Hepatocyte (in vitro differentiated cells): Measurements from ENCODE around the gene MBTPS1. TPM values are rescaled to one million over a fixed set of nuclear protein-coding genes. Genes with fewer than 3 reads are reported as not detected.

Source experiments
- DNase-seq: peaks from one replicate; pipeline ENCODE4 v3.0.0-alpha.2; 2016; ENCODE audit warnings: low spot score
- H2AFZ ChIP-seq: fragments of 200-600 bp; sonication (generic); 2 replicates; pipeline ENCODE4 v1.6.0; 2016; ENCODE audit warnings: antibody characterized with exemption, mild to moderate bottlenecking
- H3K27ac ChIP-seq: fragments of 200-600 bp; sonication (generic); 2 replicates; pipeline ENCODE4 v1.5.1; 2016; ENCODE audit warnings: mild to moderate bottlenecking
- H3K27me3 ChIP-seq: fragments of 200-600 bp; sonication (generic); 2 replicates; pipeline ENCODE4 v1.6.1; 2016
- H3K36me3 ChIP-seq: fragments of 200-600 bp; sonication (generic); replicated peaks from 2 replicates; pipeline ENCODE4 v1.5.1; 2016; ENCODE audit warnings: low read depth; ENCODE audit not compliant: insufficient read depth
- H3K4me1 ChIP-seq: fragments of 200-600 bp; sonication (generic); 2 replicates; pipeline ENCODE4 v1.5.1; 2016; ENCODE audit warnings: mild to moderate bottlenecking, moderate library complexity; ENCODE audit not compliant: insufficient read depth
- H3K4me2 ChIP-seq: fragments of 200-600 bp; sonication (generic); 2 replicates; pipeline ENCODE4 v1.6.0; 2016
- H3K4me3 ChIP-seq: fragments of 200-600 bp; sonication (generic); 2 replicates; pipeline ENCODE4 v1.5.1; 2016; ENCODE audit warnings: mild to moderate bottlenecking
- H3K79me2 ChIP-seq: fragments of 200-600 bp; sonication (generic); 2 replicates; pipeline ENCODE4 v1.6.0; 2017; ENCODE audit warnings: mild to moderate bottlenecking
- H3K9me2 ChIP-seq: fragments of 200-600 bp; sonication (generic); replicated peaks from 2 replicates; pipeline ENCODE4 v1.6.0; 2017; ENCODE audit warnings: mild to moderate bottlenecking; ENCODE audit not compliant: insufficient read depth
- H3K9me3 ChIP-seq: fragments of 200-600 bp; sonication (generic); 2 replicates; pipeline ENCODE4 v1.5.1; 2016; ENCODE audit warnings: low read depth, mild to moderate bottlenecking
- H4K20me1 ChIP-seq: fragments of 200-600 bp; sonication (generic); 2 replicates; pipeline ENCODE4 v1.6.0; 2016; ENCODE audit warnings: mild to moderate bottlenecking; ENCODE audit not compliant: insufficient read depth, poor library complexity, severe bottlenecking
- CTCF ChIP-seq: fragments of 200-600 bp; sonication (generic); IDR thresholded peaks from 2 replicates; pipeline ENCODE4 v1.5.1; 2016; ENCODE audit warnings: antibody characterized with exemption, mild to moderate bottlenecking; ENCODE audit not compliant: poor library complexity
- EZH2 ChIP-seq: fragments of 200-600 bp; sonication (generic); IDR thresholded peaks from 2 replicates; pipeline ENCODE4 v1.6.1; 2016; ENCODE audit warnings: antibody characterized with exemption, mild to moderate bottlenecking, borderline replicate concordance
- EZH2phosphoT487 ChIP-seq: fragments of 200-600 bp; sonication (generic); IDR thresholded peaks from one replicate; pipeline ENCODE4 v1.6.1; 2018; ENCODE audit warnings: antibody characterized with exemption, mild to moderate bottlenecking, low read depth, moderate library complexity; ENCODE audit not compliant: unreplicated experiment, severe bottlenecking
- WGBS: methylation state at CpG from one replicate; pipeline ENCODE4 v1.1.6; 2016; ENCODE audit warnings: low lambda C conversion rate; ENCODE audit errors: missing lambda C conversion rate; 5-methylcytosine and 5-hydroxymethylcytosine counted together
- polyA plus RNA-seq: library from polyadenylated mRNA; unstranded; fragments of >200 nt; fragmentation: Nextera tagmentation; extraction: Ambion mirVana; gene quantifications from 2 replicates; pipeline ENCODE4 v1.2.1, GENCODE V29; 2016
- total RNA-seq: library from RNA; depleted of rRNA; stranded (reverse); fragments of >200 nt; gene quantifications from 2 replicates; pipeline ENCODE4 v1.2.3, GENCODE V29; 2014

MBTPS1 gene
- total and polyA plus RNA-seq, 2 experiments from 2014 or later, result 65.9 to 76.8 TPM

DNA sequence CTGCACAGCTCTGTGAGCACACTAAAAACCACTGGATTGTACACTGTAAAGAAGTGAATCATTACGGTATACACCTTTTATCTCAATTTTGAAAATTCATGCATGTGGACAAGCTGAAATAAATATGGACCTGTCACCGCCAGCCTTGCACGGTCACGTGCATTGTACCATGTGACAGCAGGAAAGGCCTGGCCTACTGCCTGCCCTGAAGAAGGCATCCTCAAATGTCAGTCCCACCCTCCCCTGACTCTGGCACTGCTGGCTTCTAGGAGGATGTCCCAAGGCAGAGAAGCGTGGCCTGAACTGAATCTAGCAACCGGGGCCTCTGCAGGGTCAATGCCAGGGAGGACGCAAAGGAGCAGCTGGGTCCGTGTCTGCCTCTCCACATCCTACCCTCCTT is 108.8 kb downstream of the MBTPS1 start:
- no peaks in the 10 kb centered on the region for H4K20me1 ChIP-seq
- no peaks in the 10 kb centered on the region for H3K9me2 ChIP-seq
- H3K4me2 ChIP-seq, result no peak overlapping the region
- H2AFZ ChIP-seq, result no peak overlapping the region
- no peaks in the 10 kb centered on the region for H3K9me3 ChIP-seq
- no peaks in the 10 kb centered on the region for H3K4me1 ChIP-seq
- H3K4me3 ChIP-seq, result no peak overlapping the region
- TF ChIP-seq CTCF (no peak), EZH2phosphoT487 (no peak), EZH2 (no peak)
- WGBS, result 87% methylated on average over 8 of the region's 8 CpGs
- no peak for DNase-seq
- no peaks in the 10 kb centered on the region for H3K36me3 ChIP-seq
- no peaks in the 10 kb centered on the region for H3K79me2 ChIP-seq
- H3K27ac ChIP-seq, result no peak overlapping the region
- H3K27me3 ChIP-seq, result peaks cover 5% of the 10 kb centered on the region

DNA sequence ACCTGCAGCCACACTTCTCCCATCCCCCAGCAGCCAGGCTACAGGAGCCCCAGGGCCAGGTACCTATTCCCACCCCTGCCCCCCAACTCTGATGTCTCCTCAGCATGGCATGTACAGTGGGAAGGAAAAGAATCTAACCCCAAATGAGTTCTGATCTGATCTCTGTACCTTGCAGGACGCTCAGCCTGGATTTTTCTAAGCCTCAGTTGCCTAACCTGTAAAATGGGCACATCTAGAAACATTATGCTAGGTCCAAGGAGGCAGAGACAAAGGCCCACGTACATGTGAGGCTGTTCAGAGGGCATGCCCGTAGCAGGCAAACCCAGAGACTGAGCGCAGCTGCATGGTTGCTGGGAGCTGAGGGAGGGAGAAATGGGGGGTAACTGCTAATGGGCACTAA is 109.2 kb downstream of the MBTPS1 start:
- H3K9me3 ChIP-seq, result no peaks in the 10 kb centered on the region
- H3K36me3 ChIP-seq, result no peaks in the 10 kb centered on the region
- DNase-seq, result no peak
- peaks cover 5% of the 10 kb centered on the region for H3K27me3 ChIP-seq
- no peak overlapping the region for H2AFZ ChIP-seq
- no peak overlapping the region for H3K4me2 ChIP-seq
- H3K4me3 ChIP-seq, result no peak overlapping the region
- H3K79me2 ChIP-seq, result no peaks in the 10 kb centered on the region
- no peaks in the 10 kb centered on the region for H3K4me1 ChIP-seq
- 82% methylated on average over 4 of the region's 4 CpGs for WGBS
- H3K27ac ChIP-seq, result no peak overlapping the region
- H4K20me1 ChIP-seq, result no peaks in the 10 kb centered on the region
- H3K9me2 ChIP-seq, result no peaks in the 10 kb centered on the region
- TF ChIP-seq CTCF (no peak), EZH2 (no peak), EZH2phosphoT487 (no peak)

- no peaks in the 10 kb centered on the region for H3K79me2 ChIP-seq
- 80% methylated on average over 5 of the region's 5 CpGs for WGBS
- no peaks in the 10 kb centered on the region for H3K4me1 ChIP-seq
- no peak overlapping the region for H3K4me2 ChIP-seq
- no peaks in the 10 kb centered on the region for H4K20me1 ChIP-seq
- H2AFZ ChIP-seq, result no peak overlapping the region
- TF ChIP-seq EZH2 (no peak), EZH2phosphoT487 (no peak), CTCF (no peak)
- no peaks in the 10 kb centered on the region for H3K36me3 ChIP-seq
- H3K9me2 ChIP-seq, result no peaks in the 10 kb centered on the region
- H3K4me3 ChIP-seq, result no peak overlapping the region
- peaks cover 5% of the 10 kb centered on the region for H3K27me3 ChIP-seq
- DNase-seq, result no peak
- H3K9me3 ChIP-seq, result no peaks in the 10 kb centered on the region
- H3K27ac ChIP-seq, result no peak overlapping the region
These were observed 111.4 kb downstream of the MBTPS1 start for GRCh38 chr16:84005391-84005790.

DNA sequence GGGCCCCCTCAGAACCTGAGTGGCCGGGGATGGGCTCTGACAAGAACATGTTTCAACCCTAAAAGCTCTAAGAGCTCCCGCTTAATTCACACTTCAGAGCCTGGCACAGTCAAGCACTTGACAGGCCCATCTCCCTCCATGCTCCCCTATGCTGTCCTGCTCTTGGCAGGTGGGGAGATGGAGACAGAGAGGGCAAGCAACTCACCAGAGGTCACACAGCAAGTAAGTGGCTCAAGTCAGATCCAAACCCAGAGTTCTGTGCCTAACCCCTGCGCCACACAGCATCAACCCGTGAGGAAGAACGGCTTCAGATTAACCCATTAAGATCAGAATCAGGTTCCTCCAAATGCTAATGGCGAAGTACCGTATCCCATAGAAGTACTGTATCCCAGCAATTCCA is 112.3 kb downstream of the MBTPS1 start:
- Histone ChIP-seq H3K27ac (no peak overlapping the region), H3K9me2 (no peaks in the 10 kb centered on the region), H3K36me3 (no peaks in the 10 kb centered on the region), H3K9me3 (no peaks in the 10 kb centered on the region), H3K4me3 (no peak overlapping the region), H3K4me1 (no peaks in the 10 kb centered on the region), H2AFZ (no peak overlapping the region), H3K4me2 (no peak overlapping the region), H3K27me3 (peaks cover 5% of the 10 kb centered on the region), H3K79me2 (no peaks in the 10 kb centered on the region), H4K20me1 (no peaks in the 10 kb centered on the region)
- TF ChIP-seq EZH2phosphoT487, result no peak
- TF ChIP-seq EZH2, result no peak
- no peak for TF ChIP-seq CTCF
- no peak for DNase-seq
- WGBS, result 82% methylated on average over 7 of the region's 7 CpGs
